Endodermal cell (in vitro differentiated cells): ENCODE measurements around the gene ARHGEF10L. TPM values are rescaled to one million over a fixed set of nuclear protein-coding genes. Genes with fewer than 3 reads are reported as not detected.

Source experiments
- DNase-seq: peaks from one replicate; pipeline ENCODE4 v3.0.0-alpha.2; 2017
- H3K27ac ChIP-seq: 2 replicates; pipeline ENCODE4 v1.5.1; 2013; ENCODE audit warnings: mild to moderate bottlenecking, low read depth, low read length, moderate library complexity
- H3K27me3 ChIP-seq: 2 replicates; pipeline ENCODE4 v1.6.1; 2013; ENCODE audit warnings: mild to moderate bottlenecking, low read length, moderate library complexity; ENCODE audit not compliant: insufficient read depth, control insufficient read depth, poor library complexity, severe bottlenecking
- H3K36me3 ChIP-seq: 2 replicates; pipeline ENCODE4 v1.7.0; 2013; ENCODE audit warnings: mild to moderate bottlenecking, low read length, moderate library complexity; ENCODE audit not compliant: control insufficient read depth, insufficient read depth
- H3K4me1 ChIP-seq: one replicate; pipeline ENCODE4 v1.7.0; 2013; ENCODE audit warnings: low read length; ENCODE audit not compliant: control insufficient read depth, insufficient read depth
- H3K4me3 ChIP-seq: 2 replicates; pipeline ENCODE4 v1.5.1; 2013; ENCODE audit warnings: mild to moderate bottlenecking, low read length, moderate library complexity
- H3K9ac ChIP-seq: 2 replicates; pipeline ENCODE4 v1.6.1; 2013; ENCODE audit warnings: mild to moderate bottlenecking, low read length, moderate library complexity; ENCODE audit not compliant: poor library complexity, severe bottlenecking; ENCODE audit errors: extremely low read depth
- H3K9me3 ChIP-seq: 2 replicates; pipeline ENCODE4 v1.6.1; 2013; ENCODE audit warnings: mild to moderate bottlenecking, low read length, moderate library complexity; ENCODE audit not compliant: control insufficient read depth
- H3K27ac Mint-ChIP-seq: 2 replicates; pipeline ENCODE4 v1.8.0; 2020; ENCODE audit warnings: mixed read lengths
- H3K27me3 Mint-ChIP-seq: 2 replicates; pipeline ENCODE4 v1.8.0; 2021; ENCODE audit warnings: mild to moderate bottlenecking, mixed read lengths; ENCODE audit not compliant: insufficient read depth
- H3K36me3 Mint-ChIP-seq: 2 replicates; pipeline ENCODE4 v1.8.0; 2020; ENCODE audit warnings: low read depth, mixed read lengths
- H3K4me1 Mint-ChIP-seq: 2 replicates; pipeline ENCODE4 v1.8.0; 2020; ENCODE audit warnings: mixed read lengths
- H3K4me3 Mint-ChIP-seq: 2 replicates; pipeline ENCODE4 v1.8.0; 2020; ENCODE audit warnings: mild to moderate bottlenecking, moderate library complexity, mixed read lengths
- H3K9me3 Mint-ChIP-seq: 2 replicates; pipeline ENCODE4 v1.8.0; 2020; ENCODE audit warnings: mild to moderate bottlenecking, mixed read lengths
- WGBS, 2 experiments: methylation state at CpG; one replicate each; pipeline versions ENCODE4 v1.1.5 to v1.1.7; 2013; ENCODE audit warnings: missing lambda C conversion rate in 2 of 2, mixed read lengths in 1 of 2; ENCODE audit not compliant: insufficient coverage in 1 of 2, insufficient read length in 1 of 2; 5-methylcytosine and 5-hydroxymethylcytosine counted together
- total RNA-seq, 2 donors: library from RNA; stranded (reverse); fragmentation: NEBNext Ultra II Directional in 1 of 2; extraction: Animal tissue kit (Norgen Biotek cat#: 25700) in 1 of 2; gene quantifications; 2 replicates in 1 of 2; 3 replicates in 1 of 2; pipeline ENCODE4 v1.2.1, GENCODE V29; 2021
- TF ChIP-seq, protein P1 (sequence below): fragments of 200-600 bp; sonication (generic); conservative IDR thresholded peaks from 2 replicates; pipeline ENCODE4 v1.5.0; 2021; ENCODE audit warnings: antibody characterized with exemption, mild to moderate bottlenecking

The ARHGEF10L gene
- total RNA-seq, 2 donors from 2014 or later = 5.2 to 10.5 TPM

DNA sequence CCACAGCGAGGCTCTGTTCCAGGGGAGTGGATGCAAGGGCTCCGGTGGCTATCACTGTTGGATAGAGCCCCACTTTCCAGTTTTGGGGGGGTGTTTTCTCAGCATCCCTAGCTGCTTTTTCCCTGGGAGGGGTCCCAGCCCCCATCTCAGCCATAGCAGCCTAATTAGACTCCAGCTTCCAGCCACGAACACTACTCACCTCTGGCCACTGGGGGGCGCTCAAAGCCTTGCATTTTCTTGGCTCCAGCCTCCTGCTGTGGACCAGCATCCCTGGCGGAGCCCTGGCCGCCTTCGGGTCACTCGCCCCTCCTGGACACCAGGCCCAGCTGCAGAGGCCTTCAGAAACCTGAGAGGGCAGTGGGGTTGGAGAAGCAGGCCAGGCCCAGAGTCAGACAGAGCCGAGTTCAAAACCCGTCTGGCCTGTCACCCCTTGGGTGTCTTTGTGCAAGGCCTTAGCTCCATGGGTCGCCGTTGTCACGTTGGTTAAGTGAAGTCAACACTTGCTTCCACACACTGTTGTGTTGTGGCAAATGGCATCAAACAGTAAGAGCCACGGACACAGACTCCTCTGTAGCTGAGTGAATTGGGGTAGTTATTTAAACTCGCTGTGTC is 122.2 kb downstream of the ARHGEF10L start:
- no peaks in the 10 kb centered on the region for H3K4me1 ChIP-seq
- WGBS, 2 experiments = 62 to 64% methylated on average over 12 to 15 of the region's 15 CpGs

GRCh38 chr1:17662296-17662695 is 122.8 kb downstream of the ARHGEF10L start:
- no peaks in the 10 kb centered on the region for H3K27me3 ChIP-seq
- H3K36me3 ChIP-seq = no peaks in the 10 kb centered on the region
- WGBS, 2 experiments = 92 to 97% methylated on average over 7 to 10 of the region's 10 CpGs
- Mint-ChIP-seq H3K4me3 (no peak overlapping the region), H3K36me3 (peaks cover 2% of the 10 kb centered on the region), H3K27ac (no peak overlapping the region), H3K4me1 (no peaks in the 10 kb centered on the region), H3K9me3 (no peaks in the 10 kb centered on the region), H3K27me3 (no peaks in the 10 kb centered on the region)
- no peaks in the 10 kb centered on the region for H3K4me1 ChIP-seq
- no peak overlapping the region for H3K9ac ChIP-seq
- no peaks in the 10 kb centered on the region for H3K9me3 ChIP-seq
- H3K27ac ChIP-seq = no peak overlapping the region
- TF ChIP-seq, protein P1, sequence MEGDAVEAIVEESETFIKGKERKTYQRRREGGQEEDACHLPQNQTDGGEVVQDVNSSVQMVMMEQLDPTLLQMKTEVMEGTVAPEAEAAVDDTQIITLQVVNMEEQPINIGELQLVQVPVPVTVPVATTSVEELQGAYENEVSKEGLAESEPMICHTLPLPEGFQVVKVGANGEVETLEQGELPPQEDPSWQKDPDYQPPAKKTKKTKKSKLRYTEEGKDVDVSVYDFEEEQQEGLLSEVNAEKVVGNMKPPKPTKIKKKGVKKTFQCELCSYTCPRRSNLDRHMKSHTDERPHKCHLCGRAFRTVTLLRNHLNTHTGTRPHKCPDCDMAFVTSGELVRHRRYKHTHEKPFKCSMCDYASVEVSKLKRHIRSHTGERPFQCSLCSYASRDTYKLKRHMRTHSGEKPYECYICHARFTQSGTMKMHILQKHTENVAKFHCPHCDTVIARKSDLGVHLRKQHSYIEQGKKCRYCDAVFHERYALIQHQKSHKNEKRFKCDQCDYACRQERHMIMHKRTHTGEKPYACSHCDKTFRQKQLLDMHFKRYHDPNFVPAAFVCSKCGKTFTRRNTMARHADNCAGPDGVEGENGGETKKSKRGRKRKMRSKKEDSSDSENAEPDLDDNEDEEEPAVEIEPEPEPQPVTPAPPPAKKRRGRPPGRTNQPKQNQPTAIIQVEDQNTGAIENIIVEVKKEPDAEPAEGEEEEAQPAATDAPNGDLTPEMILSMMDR = no peak
- DNase-seq = no peak
- H3K4me3 ChIP-seq = no peak overlapping the region

More for the DNA sequence above, 122.2 kb downstream of the ARHGEF10L start:
- H3K9ac ChIP-seq = no peak overlapping the region
- H3K4me3 ChIP-seq = no peak overlapping the region
- no peaks in the 10 kb centered on the region for H3K36me3 ChIP-seq
- Mint-ChIP-seq H3K4me1 (no peaks in the 10 kb centered on the region), H3K27me3 (no peaks in the 10 kb centered on the region), H3K27ac (no peak overlapping the region), H3K9me3 (no peaks in the 10 kb centered on the region), H3K36me3 (peaks cover 2% of the 10 kb centered on the region), H3K4me3 (no peak overlapping the region)
- no peaks in the 10 kb centered on the region for H3K9me3 ChIP-seq
- TF ChIP-seq, protein P1 = peak; percentile 94
- peak; percentile 95 for DNase-seq
- no peak overlapping the region for H3K27ac ChIP-seq
- no peaks in the 10 kb centered on the region for H3K27me3 ChIP-seq

- Histone ChIP-seq H3K27me3 (no peaks in the 10 kb centered on the region), H3K9ac (no peak overlapping the region), H3K4me3 (no peak overlapping the region), H3K4me1 (no peaks in the 10 kb centered on the region), H3K27ac (no peak overlapping the region), H3K9me3 (no peaks in the 10 kb centered on the region), H3K36me3 (no peaks in the 10 kb centered on the region)
- no peaks in the 10 kb centered on the region for H3K27me3 Mint-ChIP-seq
- TF ChIP-seq, protein P1 = no peak
- no peak for DNase-seq
- 94 to 96% methylated on average over 6 to 9 of the region's 9 CpGs for WGBS, 2 experiments
- H3K27ac Mint-ChIP-seq = no peak overlapping the region
- H3K4me1 Mint-ChIP-seq = no peaks in the 10 kb centered on the region
- H3K4me3 Mint-ChIP-seq = no peak overlapping the region
- H3K9me3 Mint-ChIP-seq = no peaks in the 10 kb centered on the region
- H3K36me3 Mint-ChIP-seq = peaks cover 2% of the 10 kb centered on the region
Measured at GRCh38 chr1:17662786-17663185, 123.3 kb downstream of the ARHGEF10L start.
